ENCODE measurements around the gene IL4. TPM values are rescaled to one million over a fixed set of nuclear protein-coding genes. Genes with fewer than 3 reads are reported as not detected.

The IL4 gene
- not detected for polyA plus RNA-seq (2013, experiment 1 of 2)
- not detected for polyA plus RNA-seq (2013, experiment 2 of 2)

DNA sequence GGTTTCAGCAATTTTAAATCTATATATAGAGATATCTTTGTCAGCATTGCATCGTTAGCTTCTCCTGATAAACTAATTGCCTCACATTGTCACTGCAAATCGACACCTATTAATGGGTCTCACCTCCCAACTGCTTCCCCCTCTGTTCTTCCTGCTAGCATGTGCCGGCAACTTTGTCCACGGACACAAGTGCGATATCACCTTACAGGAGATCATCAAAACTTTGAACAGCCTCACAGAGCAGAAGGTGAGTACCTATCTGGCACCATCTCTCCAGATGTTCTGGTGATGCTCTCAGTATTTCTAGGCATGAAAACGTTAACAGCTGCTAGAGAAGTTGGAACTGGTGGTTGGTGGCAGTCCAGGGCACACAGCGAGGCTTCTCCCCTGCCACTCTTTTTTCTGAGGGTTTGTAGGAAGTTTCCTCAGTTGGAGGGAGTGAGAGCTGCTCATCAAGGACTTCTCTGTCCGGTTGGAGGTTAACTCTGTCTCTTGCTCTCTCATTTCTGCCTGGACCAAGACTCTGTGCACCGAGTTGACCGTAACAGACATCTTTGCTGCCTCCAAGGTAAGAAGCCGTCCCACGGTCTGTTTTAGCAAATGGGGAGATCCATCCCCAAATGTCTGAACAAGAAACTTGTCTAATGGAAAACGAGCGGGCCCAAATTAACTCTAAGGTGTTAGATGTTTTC is at the start of gene IL4:
Gene IL4 (plus strand): TSS at position 51 of the 692 bp plus-strand sequence. CDS start 62 bp downstream, at position 113.
- H3K27ac ChIP-seq (replicated peaks; ENCODE audit: low read length), result no peak within 1 kb of the TSS
- WGBS, 2 donors (ENCODE audit: extremely low coverage in 2 of 2, insufficient read length in 2 of 2, insufficient replicate concordance in 1 of 2), result no CpG with 5 or more reads among the region's 14 CpGs

DNA sequence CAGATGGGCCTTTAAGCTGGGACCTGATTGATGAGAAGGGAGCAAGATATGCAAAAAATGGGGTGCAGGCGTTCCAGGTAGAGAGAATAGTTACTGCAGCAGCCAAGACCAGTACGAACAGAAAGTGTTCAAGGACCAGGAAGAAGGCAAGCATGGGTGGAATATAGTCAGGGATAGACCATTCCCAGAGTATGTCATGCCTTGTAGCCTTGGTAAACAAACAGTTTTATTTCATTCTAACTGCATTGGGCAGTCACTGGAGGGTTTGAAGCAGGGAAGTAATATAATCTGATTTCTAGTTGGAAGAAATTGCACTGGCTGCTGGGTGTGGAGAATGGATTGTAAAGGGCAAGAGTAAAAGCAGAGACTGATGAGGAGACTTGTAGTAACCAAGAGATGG is 46.3 kb upstream of the IL4 start:
- Histone ChIP-seq H3K9me3 (replicated peaks in 1 of 2; ENCODE audit: control insufficient read depth in 2 of 2, insufficient read depth in 1 of 2, low read depth in 1 of 2, low read length in 2 of 2) (no peaks in the 10 kb centered on the region), H2AFZ (ENCODE audit: low read length) (no peak overlapping the region), H3K79me1 (ENCODE audit: low read depth, low read length) (no peaks in the 10 kb centered on the region), H3K4ac (ENCODE audit: low read length) (no peak overlapping the region), H2BK12ac (ENCODE audit: low read length) (no peak overlapping the region), H2BK5ac (ENCODE audit: low read length) (no peak overlapping the region), H3K23ac (ENCODE audit: low read depth, low read length, poor library complexity) (no peak overlapping the region), H3K9ac (ENCODE audit: low read depth, low read length, poor library complexity) (no peak overlapping the region), H3K4me3 (ENCODE audit: low read length in 2 of 2) (no peak overlapping the region), H2BK15ac (ENCODE audit: low read length) (no peak overlapping the region), H3K4me2 (ENCODE audit: insufficient read depth, low read length, poor library complexity, severe bottlenecking) (no peak overlapping the region), H3K27me3 (ENCODE audit: control insufficient read depth in 3 of 3, insufficient read depth in 3 of 3, low read depth in 1 of 3, low read length in 3 of 3) (no peaks in the 10 kb centered on the region), H3K27ac (replicated peaks; ENCODE audit: low read length) (no peak overlapping the region), H4K91ac (ENCODE audit: low read depth, low read length, poor library complexity) (no peak overlapping the region), H4K8ac (ENCODE audit: low read depth, low read length) (no peak overlapping the region), H3K18ac (ENCODE audit: low read length) (no peak overlapping the region), H3K36me3 (replicated peaks in 1 of 2; ENCODE audit: control insufficient read depth in 2 of 2, insufficient read depth in 2 of 2, low read length in 2 of 2) (no peaks in the 10 kb centered on the region), H2AK5ac (ENCODE audit: low read depth, low read length) (no peak overlapping the region), H3K14ac (ENCODE audit: low read length) (no peak overlapping the region), H3K4me1 (ENCODE audit: control insufficient read depth in 2 of 2, insufficient read depth in 1 of 2, low read depth in 1 of 2, low read length in 2 of 2) (no peaks in the 10 kb centered on the region), H2BK120ac (ENCODE audit: low read depth, low read length) (no peak overlapping the region)
- no CpG with 5 or more reads among the region's 2 CpGs for WGBS, 2 donors (ENCODE audit: extremely low coverage in 2 of 2, insufficient read length in 2 of 2, insufficient replicate concordance in 1 of 2)
- DNase-seq (ENCODE audit: low spot score), result no peak

More for the DNA sequence above, at the start of gene IL4:
- H3K4me2 ChIP-seq (ENCODE audit: insufficient read depth, low read length, poor library complexity, severe bottlenecking), result no peak within 1 kb of the TSS
- no peak within 1 kb of the TSS for H3K14ac ChIP-seq (ENCODE audit: low read length)
- peaks cover 0 to 2% of the 10 kb centered on the region in 2 donors for H3K4me1 ChIP-seq (ENCODE audit: control insufficient read depth in 2 of 2, insufficient read depth in 1 of 2, low read depth in 1 of 2, low read length in 2 of 2)
- H3K23ac ChIP-seq (ENCODE audit: low read depth, low read length, poor library complexity), result no peak within 1 kb of the TSS
- no peaks in the 10 kb centered on the region for H3K9me3 ChIP-seq (replicated peaks in 1 of 2; ENCODE audit: control insufficient read depth in 2 of 2, insufficient read depth in 1 of 2, low read depth in 1 of 2, low read length in 2 of 2)
- no peak within 1 kb of the TSS for H2BK5ac ChIP-seq (ENCODE audit: low read length)
- H3K36me3 ChIP-seq (replicated peaks in 1 of 2; ENCODE audit: control insufficient read depth in 2 of 2, insufficient read depth in 2 of 2, low read length in 2 of 2), result no peaks in the 10 kb centered on the region
- no peak within 1 kb of the TSS for H3K4me3 ChIP-seq (ENCODE audit: low read length in 2 of 2)
- H3K79me1 ChIP-seq (ENCODE audit: low read depth, low read length), result no peaks in the 10 kb centered on the region
- H2BK120ac ChIP-seq (ENCODE audit: low read depth, low read length), result no peak within 1 kb of the TSS
- H4K91ac ChIP-seq (ENCODE audit: low read depth, low read length, poor library complexity), result no peak within 1 kb of the TSS
- no peak within 1 kb of the TSS for H2BK15ac ChIP-seq (ENCODE audit: low read length)
- no peak within 1 kb of the TSS for H3K9ac ChIP-seq (ENCODE audit: low read depth, low read length, poor library complexity)
- H3K4ac ChIP-seq (ENCODE audit: low read length), result no peak within 1 kb of the TSS
- H3K18ac ChIP-seq (ENCODE audit: low read length), result no peak within 1 kb of the TSS
- H2AK5ac ChIP-seq (ENCODE audit: low read depth, low read length), result no peak within 1 kb of the TSS
- no peak within 1 kb of the TSS for H4K8ac ChIP-seq (ENCODE audit: low read depth, low read length)
- peaks cover 0 to 19% (median 0%) of the 10 kb centered on the region in 3 experiments for H3K27me3 ChIP-seq (ENCODE audit: control insufficient read depth in 3 of 3, insufficient read depth in 3 of 3, low read depth in 1 of 3, low read length in 3 of 3)
- H2BK12ac ChIP-seq (ENCODE audit: low read length), result no peak within 1 kb of the TSS
- H2AFZ ChIP-seq (ENCODE audit: low read length), result no peak within 1 kb of the TSS
- DNase-seq (ENCODE audit: low spot score), result no peak

DNA sequence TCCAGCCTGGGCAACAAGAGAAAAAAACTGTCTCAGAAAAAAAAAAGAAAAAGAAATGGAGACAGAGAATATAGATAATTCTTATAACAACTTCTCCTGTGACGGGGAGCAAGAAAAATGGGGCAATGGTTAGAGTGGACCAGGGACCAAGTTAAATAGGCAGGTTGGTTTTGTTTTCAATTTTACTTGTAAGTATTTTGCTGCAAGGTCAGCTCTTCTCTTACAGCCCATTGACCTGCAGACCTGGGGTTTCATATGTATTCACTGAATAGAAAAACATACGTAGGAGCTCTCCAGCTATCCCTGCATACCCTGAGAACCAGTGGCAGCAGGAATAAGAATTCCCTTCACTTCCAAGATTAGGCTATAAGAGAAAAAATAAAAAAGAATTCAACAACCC is 45.0 kb upstream of the IL4 start:
- Histone ChIP-seq H2BK15ac (ENCODE audit: low read length) (no peak overlapping the region), H4K8ac (ENCODE audit: low read depth, low read length) (no peak overlapping the region), H2AK5ac (ENCODE audit: low read depth, low read length) (no peak overlapping the region), H3K4me3 (ENCODE audit: low read length in 2 of 2) (no peak overlapping the region), H3K36me3 (replicated peaks in 1 of 2; ENCODE audit: control insufficient read depth in 2 of 2, insufficient read depth in 2 of 2, low read length in 2 of 2) (no peaks in the 10 kb centered on the region), H3K23ac (ENCODE audit: low read depth, low read length, poor library complexity) (no peak overlapping the region), H2BK12ac (ENCODE audit: low read length) (no peak overlapping the region), H3K9ac (ENCODE audit: low read depth, low read length, poor library complexity) (no peak overlapping the region), H3K27me3 (ENCODE audit: control insufficient read depth in 3 of 3, insufficient read depth in 3 of 3, low read depth in 1 of 3, low read length in 3 of 3) (no peaks in the 10 kb centered on the region), H3K27ac (replicated peaks; ENCODE audit: low read length) (no peak overlapping the region), H2AFZ (ENCODE audit: low read length) (no peak overlapping the region), H3K14ac (ENCODE audit: low read length) (no peak overlapping the region), H3K4ac (ENCODE audit: low read length) (no peak overlapping the region), H3K79me1 (ENCODE audit: low read depth, low read length) (no peaks in the 10 kb centered on the region), H3K4me2 (ENCODE audit: insufficient read depth, low read length, poor library complexity, severe bottlenecking) (no peak overlapping the region), H2BK5ac (ENCODE audit: low read length) (no peak overlapping the region), H4K91ac (ENCODE audit: low read depth, low read length, poor library complexity) (no peak overlapping the region), H2BK120ac (ENCODE audit: low read depth, low read length) (no peak overlapping the region), H3K4me1 (ENCODE audit: control insufficient read depth in 2 of 2, insufficient read depth in 1 of 2, low read depth in 1 of 2, low read length in 2 of 2) (no peaks in the 10 kb centered on the region), H3K18ac (ENCODE audit: low read length) (no peak overlapping the region), H3K9me3 (replicated peaks in 1 of 2; ENCODE audit: control insufficient read depth in 2 of 2, insufficient read depth in 1 of 2, low read depth in 1 of 2, low read length in 2 of 2) (no peaks in the 10 kb centered on the region)
- no peak for DNase-seq (ENCODE audit: low spot score)
- no CpG with 5 or more reads among the region's 2 CpGs for WGBS, 2 donors (ENCODE audit: extremely low coverage in 2 of 2, insufficient read length in 2 of 2, insufficient replicate concordance in 1 of 2)

DNA sequence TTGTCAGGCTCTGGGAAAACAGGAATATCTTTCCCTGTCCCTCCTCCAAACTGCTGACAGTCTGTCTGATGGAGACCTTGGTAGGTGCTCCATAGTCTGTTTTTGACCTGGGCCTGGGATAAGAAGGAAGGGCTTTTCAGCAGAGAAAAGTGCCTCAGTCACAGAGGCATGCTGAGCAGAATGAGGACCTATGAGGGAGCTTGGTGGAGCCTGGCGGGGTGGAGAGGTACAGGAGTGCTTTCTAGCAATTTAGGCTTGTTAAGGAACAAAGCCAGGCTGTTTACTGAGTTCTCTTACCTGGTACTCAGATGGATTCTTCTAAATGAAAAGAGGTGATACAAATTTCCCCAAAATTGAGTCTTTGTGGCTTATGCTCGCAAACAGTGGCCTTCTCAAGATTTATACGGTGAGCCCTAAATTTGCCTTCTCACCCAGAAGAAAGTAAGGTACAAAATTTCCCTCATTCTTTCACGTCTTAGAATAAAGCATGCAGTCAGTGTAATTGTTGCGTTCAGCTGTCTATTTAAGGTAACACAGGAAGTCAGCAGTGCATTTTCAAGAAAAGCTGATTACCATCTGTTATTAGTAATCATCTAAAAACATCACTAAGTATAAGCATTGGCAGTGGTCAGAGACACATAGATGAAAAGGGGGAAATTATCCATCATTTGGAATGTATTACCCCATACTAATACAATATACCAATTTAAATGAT is 44.4 kb upstream of the IL4 start:
- no peak overlapping the region for H3K27ac ChIP-seq (replicated peaks; ENCODE audit: low read length)
- H2BK15ac ChIP-seq (ENCODE audit: low read length), result no peak overlapping the region
- H2BK12ac ChIP-seq (ENCODE audit: low read length), result no peak overlapping the region
- no peak overlapping the region for H3K4me3 ChIP-seq (ENCODE audit: low read length in 2 of 2)
- no peak overlapping the region for H3K4ac ChIP-seq (ENCODE audit: low read length)
- no peaks in the 10 kb centered on the region for H3K9me3 ChIP-seq (replicated peaks in 1 of 2; ENCODE audit: control insufficient read depth in 2 of 2, insufficient read depth in 1 of 2, low read depth in 1 of 2, low read length in 2 of 2)
- H3K27me3 ChIP-seq (ENCODE audit: control insufficient read depth in 3 of 3, insufficient read depth in 3 of 3, low read depth in 1 of 3, low read length in 3 of 3), result no peaks in the 10 kb centered on the region
- WGBS, 2 donors (ENCODE audit: extremely low coverage in 2 of 2, insufficient read length in 2 of 2, insufficient replicate concordance in 1 of 2), result no CpG with 5 or more reads among the region's 5 CpGs
- H3K4me1 ChIP-seq (ENCODE audit: control insufficient read depth in 2 of 2, insufficient read depth in 1 of 2, low read depth in 1 of 2, low read length in 2 of 2), result no peaks in the 10 kb centered on the region
- H4K91ac ChIP-seq (ENCODE audit: low read depth, low read length, poor library complexity), result no peak overlapping the region
- H2AFZ ChIP-seq (ENCODE audit: low read length), result no peak overlapping the region
- H3K14ac ChIP-seq (ENCODE audit: low read length), result no peak overlapping the region
- no peak overlapping the region for H3K23ac ChIP-seq (ENCODE audit: low read depth, low read length, poor library complexity)
- no peak overlapping the region for H3K9ac ChIP-seq (ENCODE audit: low read depth, low read length, poor library complexity)
- no peaks in the 10 kb centered on the region for H3K79me1 ChIP-seq (ENCODE audit: low read depth, low read length)
- no peak overlapping the region for H2AK5ac ChIP-seq (ENCODE audit: low read depth, low read length)
- no peak overlapping the region for H4K8ac ChIP-seq (ENCODE audit: low read depth, low read length)
- DNase-seq (ENCODE audit: low spot score), result no peak
- no peak overlapping the region for H3K4me2 ChIP-seq (ENCODE audit: insufficient read depth, low read length, poor library complexity, severe bottlenecking)
- H3K18ac ChIP-seq (ENCODE audit: low read length), result no peak overlapping the region
- H2BK5ac ChIP-seq (ENCODE audit: low read length), result no peak overlapping the region
- H2BK120ac ChIP-seq (ENCODE audit: low read depth, low read length), result no peak overlapping the region
- H3K36me3 ChIP-seq (replicated peaks in 1 of 2; ENCODE audit: control insufficient read depth in 2 of 2, insufficient read depth in 2 of 2, low read length in 2 of 2), result no peaks in the 10 kb centered on the region
